Naive thymus-derived CD8-positive, alpha-beta T cell (primary cell): ENCODE measurements around the gene P2RY14. TPM values are rescaled to one million over a fixed set of nuclear protein-coding genes. Genes with fewer than 3 reads are reported as not detected.

Experiments used
- ATAC-seq, 2 donors: fragments of 150-1000 bp; cut with Tn5 transposase in 1 of 2; sonication (Bioruptor Pico), chemical (Tn5 transposase) in 1 of 2; 1 replicate in 1 of 2; 2 replicates in 1 of 2; pipeline ENCODE4 v1.10.0; 2021; ENCODE audit warnings: mild to moderate bottlenecking in 2 of 2, moderate library complexity in 2 of 2
- POLR2A ChIA-PET: fragments of 350-600 bp; sonication (Branson Sonifier 250); formaldehyde crosslinking; loops from one replicate; lab custom pipeline; 2021; ENCODE audit warnings: antibody characterized with exemption; lab: Charles Lee
- DNase-seq, 10 donors: peaks; one replicate each; pipeline versions ENCODE4 v3.0.0 to v3.0.0-alpha.2; 2020 to 2022
- H3K27ac Mint-ChIP-seq, 10 donors: one replicate each; pipeline ENCODE4 v1.8.0; 2020 to 2022; ENCODE audit warnings: mild to moderate bottlenecking in 10 of 10, mixed read lengths in 10 of 10, moderate library complexity in 4 of 10, inconsistent platforms in 1 of 10
- H3K27me3 Mint-ChIP-seq, 5 donors: one replicate each; pipeline ENCODE4 v1.8.0; 2021 to 2022; ENCODE audit warnings: mixed read lengths in 5 of 5
- H3K36me3 Mint-ChIP-seq, 3 donors: one replicate each; pipeline ENCODE4 v1.8.0; 2020 to 2022; ENCODE audit warnings: mixed read lengths in 3 of 3, mild to moderate bottlenecking in 2 of 3, inconsistent platforms in 1 of 3
- H3K4me1 Mint-ChIP-seq, 4 donors: one replicate each; pipeline ENCODE4 v1.8.0; 2021 to 2022; ENCODE audit warnings: mixed read lengths in 4 of 4
- H3K4me3 Mint-ChIP-seq, 10 donors: one replicate each; pipeline ENCODE4 v1.8.0; 2020 to 2022; ENCODE audit warnings: mild to moderate bottlenecking in 10 of 10, mixed read lengths in 10 of 10, moderate library complexity in 6 of 10, inconsistent platforms in 1 of 10
- H3K9me3 Mint-ChIP-seq, 9 donors: one replicate each; pipeline ENCODE4 v1.8.0; 2020 to 2022; ENCODE audit warnings: mixed read lengths in 9 of 9, mild to moderate bottlenecking in 3 of 9, inconsistent platforms in 1 of 9, moderate library complexity in 1 of 9
- polyA plus RNA-seq, 3 donors: library from polyadenylated mRNA; unstranded; fragments of 300-500 nt; fragmentation: Illumina TruSeq; gene quantifications; one replicate each; pipeline ENCODE4 v1.2.3, GENCODE V29; 2021
- total RNA-seq, 8 experiments: library from RNA in 2 of 8; stranded (reverse) in 2 of 8; gene quantifications; one replicate each; pipeline ENCODE4 v1.2.3 and lab custom pipeline; 2021 to 2026

P2RY14 gene
- total RNA-seq (under 1 TPM in 1 of 2 experiments, not detected in 1; 0.21 TPM), polyA plus RNA-seq (not detected), total RNA-seq (lab: John Stamatoyannopoulos, UW) (0 to 28.9 (median 0.29) reads per million in 6 experiments)

GRCh38 chr3:151278230-151278629, at the start of gene P2RY14:
Gene P2RY14, minus strand, starts transcription at chr3:151278542. Its CDS starts 64,226 bp downstream, at chr3:151214316.
- peak within 1 kb of the TSS in 5 of 10 donors; percentile 18 to 41 (median 39) for H3K4me3 Mint-ChIP-seq

GRCh38 chr3:151327571-151328198, 49.3 kb upstream of the P2RY14 start:
- Mint-ChIP-seq H3K4me1 (peaks cover 4 to 16% (median 7%) of the 10 kb centered on the region in 4 donors), H3K9me3 (no peaks in the 10 kb centered on the region), H3K4me3 (peak overlapping the region in 4 of 10 donors; percentile 7 to 76 (median 56)), H3K27me3 (peaks cover 2 to 24% (median 5%) of the 10 kb centered on the region in 5 donors), H3K27ac (no peak overlapping the region), H3K36me3 (no peaks in the 10 kb centered on the region)
- DNase-seq (no peak), ATAC-seq (no peak)
- POLR2A ChIA-PET: no interaction called here

More at GRCh38 chr3:151278230-151278629, at the start of gene P2RY14:
- Mint-ChIP-seq H3K27me3 (no peaks in the 10 kb centered on the region), H3K27ac (peak within 1 kb of the TSS in 9 of 10 donors; percentile 29 to 89 (median 84)), H3K36me3 (no peaks in the 10 kb centered on the region), H3K4me1 (peaks cover 20 to 60% (median 42%) of the 10 kb centered on the region in 4 donors), H3K9me3 (no peaks in the 10 kb centered on the region)
- ATAC-seq (peak in 1 of 2 donors; percentile 39), DNase-seq (peak in 2 of 10 donors; percentile 3 to 15)
- POLR2A ChIA-PET: interaction anchor here (0.9 to 1.7 kb wide), 2 partner anchors 50 to 67 kb away, joined by 3 to 4 read pairs; no protein-coding TSS in a partner anchor

- ATAC-seq (no peak), DNase-seq (no peak)
- Mint-ChIP-seq H3K27ac (no peak overlapping the region), H3K4me1 (peaks cover 0 to 2% (median under 1%) of the 10 kb centered on the region in 4 donors), H3K36me3 (no peaks in the 10 kb centered on the region), H3K9me3 (no peaks in the 10 kb centered on the region), H3K27me3 (peaks cover 0 to 10% (median 2%) of the 10 kb centered on the region in 5 donors), H3K4me3 (no peak overlapping the region)
- POLR2A ChIA-PET: no interaction called here
Measured at GRCh38 chr3:151322511-151322910, 44.2 kb upstream of the P2RY14 start.

- Mint-ChIP-seq H3K27me3 (peaks cover 0 to 8% (median 2%) of the 10 kb centered on the region in 5 donors), H3K4me1 (peaks cover 0 to 2% (median under 1%) of the 10 kb centered on the region in 4 donors), H3K36me3 (no peaks in the 10 kb centered on the region), H3K4me3 (no peak overlapping the region), H3K9me3 (no peaks in the 10 kb centered on the region), H3K27ac (no peak overlapping the region)
- DNase-seq (no peak), ATAC-seq (no peak)
- POLR2A ChIA-PET: no interaction called here
Measured at GRCh38 chr3:151321526-151321925, 43.2 kb upstream of the P2RY14 start.

GRCh38 chr3:151320131-151320530, 41.8 kb upstream of the P2RY14 start:
- DNase-seq (no peak), ATAC-seq (no peak)
- H3K27ac Mint-ChIP-seq: no peak overlapping the region
- H3K9me3 Mint-ChIP-seq: no peaks in the 10 kb centered on the region
- no peaks in the 10 kb centered on the region for H3K36me3 Mint-ChIP-seq
- POLR2A ChIA-PET: no interaction called here
- H3K27me3 Mint-ChIP-seq: no peaks in the 10 kb centered on the region
- H3K4me3 Mint-ChIP-seq: no peak overlapping the region
- peaks cover 0 to 2% (median under 1%) of the 10 kb centered on the region in 4 donors for H3K4me1 Mint-ChIP-seq

GRCh38 chr3:151319628-151320027, 41.3 kb upstream of the P2RY14 start:
- H3K27me3 Mint-ChIP-seq: no peaks in the 10 kb centered on the region
- POLR2A ChIA-PET: no interaction called here
- DNase-seq: no peak
- peaks cover 0 to 2% (median under 1%) of the 10 kb centered on the region in 4 donors for H3K4me1 Mint-ChIP-seq
- H3K9me3 Mint-ChIP-seq: no peaks in the 10 kb centered on the region
- H3K27ac Mint-ChIP-seq: no peak overlapping the region
- H3K36me3 Mint-ChIP-seq: no peaks in the 10 kb centered on the region
- ATAC-seq: no peak
- H3K4me3 Mint-ChIP-seq: no peak overlapping the region

GRCh38 chr3:151318991-151319390, 40.6 kb upstream of the P2RY14 start:
- POLR2A ChIA-PET: no interaction called here
- H3K4me1 Mint-ChIP-seq: peaks cover 0 to 2% (median under 1%) of the 10 kb centered on the region in 4 donors
- no peak overlapping the region for H3K27ac Mint-ChIP-seq
- H3K9me3 Mint-ChIP-seq: no peaks in the 10 kb centered on the region
- H3K4me3 Mint-ChIP-seq: no peak overlapping the region
- H3K36me3 Mint-ChIP-seq: no peaks in the 10 kb centered on the region
- DNase-seq (no peak), ATAC-seq (no peak)
- H3K27me3 Mint-ChIP-seq: no peaks in the 10 kb centered on the region

GRCh38 chr3:151318313-151318712, 40.0 kb upstream of the P2RY14 start:
- ATAC-seq: no peak
- no peak overlapping the region for H3K27ac Mint-ChIP-seq
- H3K4me1 Mint-ChIP-seq: peaks cover 0 to 2% (median under 1%) of the 10 kb centered on the region in 4 donors
- POLR2A ChIA-PET: interaction anchor here (0.7 kb wide), 1 partner anchor 88 kb away, joined by 3 read pairs; no protein-coding TSS in a partner anchor
- DNase-seq: no peak
- no peaks in the 10 kb centered on the region for H3K27me3 Mint-ChIP-seq
- no peaks in the 10 kb centered on the region for H3K36me3 Mint-ChIP-seq
- H3K4me3 Mint-ChIP-seq: no peak overlapping the region
- H3K9me3 Mint-ChIP-seq: no peaks in the 10 kb centered on the region

GRCh38 chr3:151316267-151316991, 38.1 kb upstream of the P2RY14 start, which contains the start of gene GPR87:
Gene GPR87, minus strand, starts transcription at chr3:151316820. Its CDS starts 16,720 bp downstream, at chr3:151300100.
- peaks cover 0 to 1% (median 0%) of the 10 kb centered on the region in 4 donors for H3K4me1 Mint-ChIP-seq
- DNase-seq (no peak), ATAC-seq (no peak)
- H3K4me3 Mint-ChIP-seq: no peak within 1 kb of the TSS
- H3K36me3 Mint-ChIP-seq: no peaks in the 10 kb centered on the region
- H3K27me3 Mint-ChIP-seq: no peaks in the 10 kb centered on the region
- no peaks in the 10 kb centered on the region for H3K9me3 Mint-ChIP-seq
- POLR2A ChIA-PET: no interaction called here
- peak within 1 kb of the TSS in 1 of 10 donors; percentile 9 for H3K27ac Mint-ChIP-seq

GRCh38 chr3:151315846-151316245, 37.5 kb upstream of the P2RY14 start:
- Mint-ChIP-seq H3K27me3 (no peaks in the 10 kb centered on the region), H3K36me3 (no peaks in the 10 kb centered on the region), H3K27ac (no peak overlapping the region), H3K9me3 (no peaks in the 10 kb centered on the region), H3K4me1 (peaks cover 0 to 1% (median 0%) of the 10 kb centered on the region in 4 donors), H3K4me3 (no peak overlapping the region)
- POLR2A ChIA-PET: no interaction called here
- ATAC-seq (no peak), DNase-seq (no peak)

GRCh38 chr3:151315136-151315535, 36.8 kb upstream of the P2RY14 start:
- no peak for ATAC-seq
- H3K27me3 Mint-ChIP-seq: no peaks in the 10 kb centered on the region
- no peak for DNase-seq

GRCh38 chr3:151314593-151314992, 36.3 kb upstream of the P2RY14 start:
- no peaks in the 10 kb centered on the region for H3K36me3 Mint-ChIP-seq
- H3K4me3 Mint-ChIP-seq: no peak overlapping the region
- POLR2A ChIA-PET: no interaction called here
- H3K27me3 Mint-ChIP-seq: peaks cover 0 to under 1% (median 0%) of the 10 kb centered on the region in 5 donors
- DNase-seq (no peak), ATAC-seq (no peak)
- H3K9me3 Mint-ChIP-seq: no peaks in the 10 kb centered on the region
- no peak overlapping the region for H3K27ac Mint-ChIP-seq
- H3K4me1 Mint-ChIP-seq: peaks cover 0 to 1% (median 0%) of the 10 kb centered on the region in 4 donors

More at GRCh38 chr3:151315136-151315535, 36.8 kb upstream of the P2RY14 start:
- Mint-ChIP-seq H3K27ac (peak overlapping the region in 1 of 10 donors; percentile 45), H3K9me3 (no peaks in the 10 kb centered on the region), H3K36me3 (no peaks in the 10 kb centered on the region), H3K4me1 (peaks cover 0 to 1% (median 0%) of the 10 kb centered on the region in 4 donors), H3K4me3 (no peak overlapping the region)
- POLR2A ChIA-PET: no interaction called here

GRCh38 chr3:151314137-151314536, 35.8 kb upstream of the P2RY14 start:
- Mint-ChIP-seq H3K36me3 (no peaks in the 10 kb centered on the region), H3K9me3 (no peaks in the 10 kb centered on the region), H3K27me3 (peaks cover 0 to 5% (median 0%) of the 10 kb centered on the region in 5 donors), H3K4me3 (no peak overlapping the region), H3K27ac (no peak overlapping the region), H3K4me1 (peaks cover 0 to 1% (median 0%) of the 10 kb centered on the region in 4 donors)
- DNase-seq (no peak), ATAC-seq (no peak)
- POLR2A ChIA-PET: no interaction called here
